H1 (cell line): ENCODE data around the gene EPDR1. TPM values are rescaled to one million over a fixed set of nuclear protein-coding genes. Genes with fewer than 3 reads are reported as not detected.

ENCODE experiments used
- CTCF ChIA-PET: fragments of 300-600 bp; sonication (Branson Sonifier 250); formaldehyde crosslinking; loops from one replicate; lab custom pipeline; 2021; ENCODE audit not compliant: partially characterized antibody; lab: Charles Lee
- POLR2A ChIA-PET: fragments of 300-600 bp; sonication (Branson Sonifier 250); formaldehyde crosslinking; loops from one replicate; lab custom pipeline; 2021; ENCODE audit warnings: inconsistent platforms; ENCODE audit not compliant: partially characterized antibody; lab: Charles Lee
- DNase-seq, 2 experiments: peaks; one replicate each; pipeline versions ENCODE4 v3.0.0 to v3.0.0-alpha.2; 2010 to 2022; ENCODE audit warnings: low spot score in 2 of 2, low read depth in 1 of 2, mixed read lengths in 1 of 2
- FAIRE-seq: peaks from 2 replicates; lab custom pipeline; 2011; peaks lifted over from hg19 to GRCh38; lab: Jason Lieb, UNC
- H2AFZ ChIP-seq: 2 replicates; pipeline ENCODE4 v1.8.1; 2012; ENCODE audit warnings: low read length, inconsistent platforms
- H2AK5ac ChIP-seq: 2 replicates; pipeline ENCODE4 v1.6.1; 2013; ENCODE audit warnings: low read depth, low read length
- H2BK120ac ChIP-seq: replicated peaks from 2 replicates; pipeline ENCODE3; 2013; ENCODE audit warnings: low read depth, low read length, inconsistent platforms
- H2BK12ac ChIP-seq: 2 replicates; pipeline ENCODE4 v1.6.1; 2013; ENCODE audit warnings: low read depth, low read length
- H2BK15ac ChIP-seq: 2 replicates; pipeline ENCODE4 v1.6.1; 2013; ENCODE audit warnings: low read length
- H2BK20ac ChIP-seq: 2 replicates; pipeline ENCODE4 v1.6.1; 2013; ENCODE audit warnings: low read length
- H2BK5ac ChIP-seq: 2 replicates; pipeline ENCODE4 v1.6.1; 2013; ENCODE audit warnings: low read depth, low read length
- H3K14ac ChIP-seq: 2 replicates; pipeline ENCODE4 v1.6.1; 2013; ENCODE audit warnings: inconsistent platforms; ENCODE audit not compliant: insufficient read length
- H3K18ac ChIP-seq: 2 replicates; pipeline ENCODE4 v1.6.1; 2013; ENCODE audit warnings: low read length; ENCODE audit errors: extremely low read depth
- H3K23ac ChIP-seq: 2 replicates; pipeline ENCODE4 v1.6.1; 2013; ENCODE audit warnings: inconsistent platforms; ENCODE audit not compliant: insufficient read length
- H3K23me2 ChIP-seq: 2 replicates; pipeline ENCODE4 v1.6.1; 2013; ENCODE audit warnings: low read depth, low read length
- H3K27ac ChIP-seq: 2 replicates; pipeline ENCODE4 v1.6.1; 2011; ENCODE audit warnings: low read depth, low read length, inconsistent platforms
- H3K27me3 ChIP-seq, 4 experiments: replicated peaks in 1 of 4; 1 replicate in 1 of 4; 2 replicates in 3 of 4; pipeline versions ENCODE4 v1.6.1 to v1.8.1; 2011 to 2013; ENCODE audit warnings: low read length in 3 of 4, mild to moderate bottlenecking in 3 of 4, inconsistent platforms in 2 of 4, mixed read lengths in 2 of 4, moderate library complexity in 1 of 4; ENCODE audit not compliant: control insufficient read depth in 3 of 4, insufficient read depth in 3 of 4; ENCODE audit errors: extremely low read depth in 1 of 4
- H3K36me3 ChIP-seq, 4 experiments: 2 replicates each; pipeline versions ENCODE4 v1.6.1 to v1.8.1; 2011 to 2013; ENCODE audit warnings: mild to moderate bottlenecking in 4 of 4, low read length in 3 of 4, moderate library complexity in 2 of 4, control low read depth in 1 of 4, inconsistent platforms in 1 of 4; ENCODE audit not compliant: insufficient read depth in 4 of 4, control insufficient read depth in 2 of 4
- H3K4ac ChIP-seq: replicated peaks from 2 replicates; pipeline ENCODE3; 2013; ENCODE audit warnings: low read length, low read depth, mixed read lengths, inconsistent platforms; ENCODE audit not compliant: insufficient read length
- H3K4me1 ChIP-seq, 4 experiments: replicated peaks in 1 of 4; 1 replicate in 1 of 4; 2 replicates in 3 of 4; pipeline versions ENCODE4 v1.6.1 to v1.8.1; 2011 to 2013; ENCODE audit warnings: low read length in 3 of 4, inconsistent platforms in 2 of 4, mixed read lengths in 1 of 4; ENCODE audit not compliant: insufficient read depth in 4 of 4, control insufficient read depth in 3 of 4
- H3K4me2 ChIP-seq, 2 experiments: 2 replicates each; pipeline versions ENCODE4 v1.6.1 to v1.8.1; 2011 to 2013; ENCODE audit warnings: low read depth in 2 of 2, low read length in 2 of 2, control low read depth in 1 of 2, inconsistent platforms in 1 of 2, mild to moderate bottlenecking in 1 of 2; ENCODE audit not compliant: insufficient read depth in 1 of 2
- H3K4me3 ChIP-seq, 4 experiments: fragments of 200-600, 300-600 bp in 1 of 4; sonication (generic), shearing (Covaris generic), sonication (Bioruptor Twin) in 1 of 4; 2 replicates each; pipeline versions ENCODE4 v1.5.1 to v1.8.1; 2011 to 2016; ENCODE audit warnings: low read length in 4 of 4, low read depth in 3 of 4, control low read depth in 2 of 4, inconsistent platforms in 2 of 4, mild to moderate bottlenecking in 2 of 4, mixed read lengths in 1 of 4, moderate library complexity in 1 of 4; ENCODE audit not compliant: insufficient read depth in 2 of 4; ENCODE audit errors: extremely low read depth in 1 of 4
- H3K56ac ChIP-seq: replicated peaks from 2 replicates; pipeline ENCODE3; 2013; ENCODE audit warnings: low read depth, mild to moderate bottlenecking, mixed read lengths, low read length, inconsistent platforms; ENCODE audit not compliant: insufficient read length
- H3K79me1 ChIP-seq: 2 replicates; pipeline ENCODE4 v1.6.1; 2013; ENCODE audit warnings: low read depth, low read length, control low read depth
- H3K79me2 ChIP-seq, 2 experiments: 2 replicates each; pipeline versions ENCODE4 v1.6.1 to v1.8.1; 2012 to 2013; ENCODE audit warnings: low read length in 2 of 2, mild to moderate bottlenecking in 2 of 2, inconsistent platforms in 1 of 2; ENCODE audit not compliant: insufficient read depth in 2 of 2, control insufficient read depth in 1 of 2
- H3K9ac ChIP-seq, 4 experiments: replicated peaks in 1 of 4; 1 replicate in 1 of 4; 2 replicates in 3 of 4; pipeline versions ENCODE4 v1.6.1 to v1.8.1; 2011 to 2013; ENCODE audit warnings: low read depth in 3 of 4, low read length in 3 of 4, control low read depth in 2 of 4, mild to moderate bottlenecking in 2 of 4, moderate library complexity in 2 of 4, inconsistent platforms in 1 of 4; ENCODE audit errors: extremely low read depth in 1 of 4
- H3K9me3 ChIP-seq, 2 experiments: 2 replicates each; pipeline versions ENCODE4 v1.6.1 to v1.8.1; 2012 to 2013; ENCODE audit warnings: mild to moderate bottlenecking in 2 of 2, moderate library complexity in 2 of 2, control low read depth in 1 of 2, inconsistent platforms in 1 of 2, low read depth in 1 of 2, low read length in 1 of 2, mixed read lengths in 1 of 2; ENCODE audit not compliant: insufficient read depth in 2 of 2
- H4K20me1 ChIP-seq, 2 experiments: replicated peaks in 1 of 2; 2 replicates each; pipeline versions ENCODE3 to v1.8.1; 2011 to 2013; ENCODE audit warnings: inconsistent platforms in 2 of 2, low read length in 2 of 2, mild to moderate bottlenecking in 1 of 2; ENCODE audit not compliant: insufficient read depth in 2 of 2, control insufficient read depth in 1 of 2
- H4K5ac ChIP-seq: 2 replicates; pipeline ENCODE4 v1.6.1; 2013; ENCODE audit warnings: low read length, low read depth, mixed read lengths, inconsistent platforms; ENCODE audit not compliant: insufficient read length
- H4K8ac ChIP-seq: 2 replicates; pipeline ENCODE4 v1.8.0; 2013; ENCODE audit warnings: mild to moderate bottlenecking, moderate library complexity, low read length, inconsistent platforms; ENCODE audit not compliant: insufficient read depth; ENCODE audit errors: extremely low read depth
- H4K91ac ChIP-seq: replicated peaks from 2 replicates; pipeline ENCODE3; 2013; ENCODE audit warnings: low read length, mixed read lengths, inconsistent platforms; ENCODE audit not compliant: insufficient read length
- ASH2L ChIP-seq: fragments of 200-600, 300-600 bp; sonication (generic); IDR thresholded peaks from one replicate; pipeline ENCODE4 v1.7.1; 2017; ENCODE audit warnings: low read length
- ATF2 ChIP-seq: IDR thresholded peaks from 2 replicates; pipeline ENCODE4 v1.6.1; 2012; ENCODE audit warnings: low read length, inconsistent platforms
- BACH1 ChIP-seq: IDR thresholded peaks from 2 replicates; pipeline ENCODE4 v1.6.1; 2012; ENCODE audit warnings: low read length, improper control_type of control experiment
- GABPA ChIP-seq: IDR thresholded peaks from 2 replicates; pipeline ENCODE4 v1.6.1; 2011; ENCODE audit warnings: mild to moderate bottlenecking, low read length, moderate library complexity, borderline replicate concordance; ENCODE audit not compliant: insufficient read depth
- MAX ChIP-seq: IDR thresholded peaks from 2 replicates; pipeline ENCODE4 v1.6.1; 2012; ENCODE audit warnings: inconsistent platforms
- NRF1 ChIP-seq: IDR thresholded peaks from 2 replicates; pipeline ENCODE4 v1.6.1; 2011; ENCODE audit warnings: mild to moderate bottlenecking, low read depth, low read length, improper control_type of control experiment
- PHF8 ChIP-seq: fragments of 200-600 bp; sonication (generic); conservative IDR thresholded peaks from 2 replicates; pipeline ENCODE4 v1.7.1; 2012; ENCODE audit warnings: low read depth, mild to moderate bottlenecking, inconsistent platforms, low read length, moderate library complexity
- POLR2A ChIP-seq, 2 experiments: IDR thresholded peaks; 1 replicate in 1 of 2; 2 replicates in 1 of 2; pipeline ENCODE4 v1.6.1; 2011; ENCODE audit warnings: low read depth in 2 of 2, low read length in 2 of 2, mild to moderate bottlenecking in 2 of 2; ENCODE audit errors: control extremely low read depth in 1 of 2
- POU5F1 ChIP-seq: IDR thresholded peaks from 2 replicates; pipeline ENCODE4 v1.6.1; 2011; ENCODE audit warnings: low read depth, mild to moderate bottlenecking, low read length, moderate library complexity
- RAD21 ChIP-seq, 2 experiments: IDR thresholded peaks in 1 of 2; conservative IDR thresholded peaks in 1 of 2; 2 replicates each; pipeline ENCODE4 v1.6.1; 2011; ENCODE audit warnings: low read depth in 2 of 2, low read length in 2 of 2, improper control_type of control experiment in 1 of 2, inconsistent platforms in 1 of 2, mild to moderate bottlenecking in 1 of 2, moderate library complexity in 1 of 2
- whole genome bisulfite sequencing, 2 experiments: shearing (Covaris generic) in 1 of 2; methylation state at CpG; one replicate each; pipeline versions ENCODE4 v1.1.6 to v1.1.7; 2013 to 2015; ENCODE audit warnings: low lambda C conversion rate in 2 of 2, mixed read lengths in 2 of 2, inconsistent platforms in 1 of 2, low coverage in 1 of 2, missing lambda C conversion rate in 1 of 2; ENCODE audit not compliant: insufficient replicate concordance in 2 of 2, insufficient coverage in 1 of 2, insufficient read length in 1 of 2; ENCODE audit errors: extremely low coverage in 1 of 2, missing lambda C conversion rate in 1 of 2; 5-methylcytosine and 5-hydroxymethylcytosine counted together
- polyA plus RNA-seq, 7 experiments: library from polyadenylated mRNA; depleted of rRNA in 3 of 7; stranded (reverse) in 5 of 7; unstranded in 2 of 7; fragments of >200 nt in 5 of 7; fragments of 200-250 nt in 2 of 7; gene quantifications; 1 replicate in 5 of 7; 2 replicates in 1 of 7; 4 replicates in 1 of 7; pipeline versions ENCODE4 v1.2.1 to v1.2.3, GENCODE V29; 2011 to 2013; ENCODE audit warnings: missing spikeins in 2 of 7, mixed read lengths in 2 of 7
- total RNA-seq: library from RNA; stranded (reverse); fragmentation: NEBNext Ultra II Directional; extraction: Animal tissue kit (Norgen Biotek cat#: 25700); gene quantifications from 2 replicates; pipeline ENCODE4 v1.2.1, GENCODE V29; 2021

EPDR1 gene
- total and polyA plus RNA-seq, 2 of the 8 experiments (the other 6 are each of a cell fraction or from before 2014, with no cell fraction given), result 6.4 to 8.2 TPM

- H4K20me1 ChIP-seq, result no peaks in the 10 kb centered on the region
- no peak overlapping the region for H3K23ac ChIP-seq
- no peak overlapping the region for H3K9ac ChIP-seq
- H3K56ac ChIP-seq, result no peak overlapping the region
- no peak overlapping the region for H4K91ac ChIP-seq
- no peak overlapping the region for H3K4me2 ChIP-seq
- no peaks in the 10 kb centered on the region for H3K79me1 ChIP-seq
- no peak overlapping the region for H2BK120ac ChIP-seq
- no peak overlapping the region for H3K27ac ChIP-seq
- no peak overlapping the region for H4K8ac ChIP-seq
- H3K23me2 ChIP-seq, result no peaks in the 10 kb centered on the region
- H2BK5ac ChIP-seq, result no peak overlapping the region
- CTCF ChIA-PET, result no interaction called here
- H2BK15ac ChIP-seq, result no peak overlapping the region
- no peaks in the 10 kb centered on the region for H3K36me3 ChIP-seq
- H2AFZ ChIP-seq, result no peak overlapping the region
- no peaks in the 10 kb centered on the region for H3K27me3 ChIP-seq
- 91% methylated on average over 2 of the region's 2 CpGs; no CpG with 5 or more reads in 1 of the 2 experiments for WGBS, 2 experiments
- no peak overlapping the region for H4K5ac ChIP-seq
- no peak overlapping the region for H2BK12ac ChIP-seq
- H3K79me2 ChIP-seq, result no peaks in the 10 kb centered on the region
- H2AK5ac ChIP-seq, result no peak overlapping the region
- DNase-seq (no peak), FAIRE-seq (no peak)
- 0 out of 4 replicates have a peak, but pooled peaks cover 0 to 3% of the 10 kb centered on the region in 2 experiments for H3K9me3 ChIP-seq
- H3K14ac ChIP-seq, result no peak overlapping the region
- no peak for TF ChIP-seq ASH2L
- no peak for TF ChIP-seq GABPA
- TF ChIP-seq PHF8, result no peak
- TF ChIP-seq MAX, result no peak
- TF ChIP-seq NRF1, result no peak
- TF ChIP-seq POU5F1, result no peak
- TF ChIP-seq ATF2, result no peak
- TF ChIP-seq BACH1, result no peak
- no peak for TF ChIP-seq RAD21 (IDR thresholded peaks at IDR 0.05 in 1 of 2, conservative IDR thresholded peaks at IDR 0.05 in 1 of 2; ENCODE audit: low read depth in 2 of 2, low read length in 2 of 2)
- no peak for TF ChIP-seq POLR2A (IDR thresholded peaks at IDR 0.05; ENCODE audit: control extremely low read depth in 1 of 2, low read depth in 2 of 2, low read length in 2 of 2)
- H3K4me1 ChIP-seq, result no peaks in the 10 kb centered on the region
- H3K4me3 ChIP-seq, result no peak overlapping the region
- no peak overlapping the region for H2BK20ac ChIP-seq
- H3K4ac ChIP-seq, result no peak overlapping the region
- POLR2A ChIA-PET, result no interaction called here
- no peak overlapping the region for H3K18ac ChIP-seq
These were observed 72.6 kb downstream of the EPDR1 start for GRCh38 chr7:37993060-37993501.
